Fibroblast of skin of abdomen (primary cell): Measurements from ENCODE around the gene GRAMD2A.
A peak's percentile ranks its signal among the peaks of the same experiment; 100 is the strongest.
"Not testable (repeated sequence)": the region's sequence is repeated elsewhere in the genome, so short reads cannot be mapped to it uniquely, and the experiment has no call there.

Source experiments
- DNase-seq: peaks from one replicate; pipeline ENCODE4 v3.0.0-alpha.2; 2013

The GRAMD2A gene

DNA sequence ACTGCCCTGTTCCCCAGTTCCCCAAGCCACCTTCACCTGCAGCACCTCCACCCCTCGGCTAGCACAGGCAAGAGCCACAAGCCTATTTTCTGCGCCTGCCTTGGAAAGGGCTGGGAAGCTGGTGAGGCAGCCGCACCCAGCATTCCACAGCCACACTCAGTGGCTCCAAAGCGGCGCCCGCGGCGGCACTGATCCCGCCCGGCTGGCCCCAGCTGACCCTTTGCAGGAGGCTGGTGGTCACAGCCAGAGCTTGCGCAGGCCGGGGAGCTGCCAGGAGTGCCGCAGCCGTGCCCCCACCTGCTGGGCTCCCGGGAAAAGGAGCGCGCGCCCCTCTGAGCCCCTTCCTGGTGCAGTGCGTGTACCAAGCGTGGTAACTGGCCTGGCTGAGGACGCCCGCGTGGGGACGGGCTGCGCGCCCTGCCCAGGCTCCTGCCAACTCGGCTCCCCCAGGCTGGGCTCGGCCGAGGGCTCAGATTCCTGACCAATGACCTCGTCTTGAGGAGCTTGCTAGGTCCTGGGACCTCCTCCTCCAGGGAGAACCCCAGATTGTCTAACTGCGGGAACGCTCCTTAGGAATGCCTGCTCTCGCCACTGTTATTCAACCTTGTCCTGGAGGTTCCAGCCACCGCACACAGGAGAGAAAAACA, 13.3 kb downstream of the GRAMD2A start:
- no peak for DNase-seq

DNA sequence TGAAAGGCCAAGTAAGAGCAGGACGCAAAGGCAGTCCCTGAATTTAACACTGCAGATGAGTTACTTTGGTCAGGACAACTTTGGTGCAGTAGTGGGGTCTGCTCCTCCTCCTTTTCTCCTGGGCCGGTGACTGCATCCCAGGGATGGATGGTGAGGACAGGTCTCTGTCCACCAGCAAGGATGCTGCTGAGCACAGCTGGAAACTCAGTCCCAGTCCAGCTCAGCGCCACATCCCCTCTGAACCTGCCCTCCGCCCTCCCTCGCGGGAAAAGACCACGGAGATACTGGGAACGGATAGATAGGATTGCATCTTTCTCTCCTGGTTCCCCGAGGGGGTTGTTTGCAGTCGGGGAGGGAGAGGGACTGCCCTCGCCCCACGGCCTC, 13.8 kb downstream of the GRAMD2A start:
- no peak for DNase-seq

DNA sequence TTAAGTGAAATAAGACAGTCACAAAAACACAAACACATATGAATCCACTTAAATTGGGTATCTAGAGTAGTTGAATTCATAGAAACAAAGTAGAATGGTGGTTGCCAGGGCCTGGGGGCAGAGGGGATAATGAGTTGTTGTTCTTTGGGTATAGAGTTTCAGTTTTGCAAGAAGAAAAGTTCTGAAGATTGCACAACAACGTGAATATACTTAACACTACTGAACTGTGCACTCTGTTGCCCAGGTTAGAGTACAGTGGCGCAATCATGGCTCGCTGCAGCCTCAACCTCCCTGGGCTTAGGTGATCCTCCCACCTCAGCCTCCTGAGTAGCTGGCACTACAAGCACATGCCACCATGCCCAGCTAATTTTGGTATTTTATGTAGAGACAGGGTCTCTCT, 14.9 kb downstream of the GRAMD2A start:
- no peak for DNase-seq

DNA sequence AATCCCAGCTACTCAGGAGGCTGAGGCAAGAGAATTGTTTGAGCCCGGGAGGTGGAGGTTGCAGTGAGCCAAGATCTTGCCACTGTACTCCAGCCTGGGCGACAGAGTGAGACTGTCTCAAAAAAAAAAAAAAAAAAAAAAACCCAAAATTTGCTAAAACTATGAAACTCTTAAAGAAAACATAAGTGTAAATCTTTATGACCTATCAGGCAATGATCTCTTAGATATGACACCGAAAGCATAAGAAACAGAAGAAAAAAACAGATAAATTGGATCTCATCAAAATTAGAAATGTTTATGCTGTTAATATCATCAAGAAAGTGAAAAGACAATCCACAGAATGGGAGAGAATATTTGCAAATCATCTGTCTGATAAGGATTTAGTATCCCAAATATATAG, 15.3 kb downstream of the GRAMD2A start:
- DNase-seq = no peak

DNA sequence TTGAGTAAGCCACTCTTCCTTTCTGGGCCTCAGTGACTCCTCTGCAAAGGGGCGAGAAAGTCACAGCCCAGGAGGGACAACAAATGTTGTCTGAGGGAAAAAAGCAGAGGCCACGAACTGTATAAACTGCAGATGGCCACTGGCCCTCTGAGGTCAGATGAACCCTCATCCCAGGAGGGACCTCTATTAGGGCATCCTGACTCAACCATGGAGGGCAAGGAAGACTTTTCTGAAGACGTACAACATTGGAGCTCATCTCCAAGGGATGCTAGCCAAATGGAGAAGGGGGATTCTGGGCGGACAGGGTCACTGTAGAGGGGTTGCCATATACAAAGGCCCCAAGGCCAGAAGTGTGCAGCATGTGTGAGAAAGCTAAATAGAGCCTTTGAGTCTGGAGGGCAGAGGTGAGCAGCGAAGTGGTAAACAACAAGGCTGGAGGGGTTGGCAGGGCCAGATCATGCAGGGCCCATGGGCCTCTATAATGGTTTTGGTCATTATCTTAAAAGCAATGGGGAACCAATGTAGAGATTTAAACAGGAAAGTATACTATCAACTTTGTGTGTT, 16.7 kb downstream of the GRAMD2A start:
- no peak for DNase-seq

DNA sequence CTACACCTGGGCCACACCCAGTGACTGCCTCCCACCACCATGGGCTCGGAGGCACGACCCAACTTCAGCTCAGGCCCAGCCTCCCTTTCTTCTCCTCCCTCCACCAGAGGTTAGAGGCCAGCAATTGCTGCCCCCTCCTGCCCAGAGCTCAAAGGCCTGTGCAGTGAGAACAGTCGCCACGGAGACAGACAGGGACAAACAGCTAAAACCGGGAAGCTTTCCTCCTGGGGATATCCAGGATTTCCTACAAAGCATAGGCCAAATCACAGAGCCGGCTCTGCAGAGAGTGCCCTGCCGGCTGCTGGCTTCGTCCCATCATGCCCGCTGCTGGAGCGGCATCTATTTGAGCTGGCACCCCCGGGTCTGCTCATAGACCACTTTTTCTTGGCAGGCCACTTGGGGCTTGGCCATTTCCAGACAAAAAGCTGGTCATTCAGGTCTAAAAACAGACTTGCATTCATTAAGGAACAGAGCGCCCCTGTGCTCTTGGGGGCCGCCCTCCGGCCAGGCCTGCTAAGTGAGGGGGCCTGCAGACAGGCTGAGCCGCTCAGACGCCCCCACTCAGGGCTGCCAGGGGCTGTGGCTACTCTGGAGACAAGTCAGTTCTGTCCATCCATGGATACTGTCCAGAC, 17.5 kb downstream of the GRAMD2A start:
- no peak for DNase-seq

DNA sequence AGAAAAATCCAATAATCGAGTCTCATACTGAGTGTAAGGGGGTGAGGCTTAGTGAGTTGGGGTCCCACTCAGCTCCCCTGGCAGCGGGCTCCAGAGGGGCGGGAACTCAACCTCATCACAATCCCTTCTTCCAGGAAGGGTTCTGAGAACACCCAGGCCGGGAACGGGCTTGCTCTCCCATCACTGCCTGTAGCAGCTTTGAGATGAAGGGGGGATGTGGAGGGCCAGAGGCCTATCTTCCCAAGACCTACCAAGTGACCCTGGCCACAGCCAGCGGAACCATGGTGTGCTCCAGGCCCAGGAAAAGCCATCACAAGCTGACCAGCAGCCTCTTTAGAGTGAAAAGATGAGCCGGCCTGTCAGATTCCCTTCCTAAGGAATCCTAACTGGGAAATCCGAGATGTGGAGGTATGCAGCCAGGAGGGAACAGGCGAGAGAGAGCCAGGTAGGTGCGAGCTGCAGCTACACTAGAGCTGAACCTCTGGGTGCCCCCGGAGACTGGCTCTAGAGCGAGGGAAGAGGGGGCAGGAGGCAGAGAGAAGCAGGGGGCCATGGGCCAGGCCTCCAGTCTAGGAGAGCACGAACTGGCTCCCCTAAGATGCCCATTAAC, 18.5 kb downstream of the GRAMD2A start:
- DNase-seq = no peak

DNA sequence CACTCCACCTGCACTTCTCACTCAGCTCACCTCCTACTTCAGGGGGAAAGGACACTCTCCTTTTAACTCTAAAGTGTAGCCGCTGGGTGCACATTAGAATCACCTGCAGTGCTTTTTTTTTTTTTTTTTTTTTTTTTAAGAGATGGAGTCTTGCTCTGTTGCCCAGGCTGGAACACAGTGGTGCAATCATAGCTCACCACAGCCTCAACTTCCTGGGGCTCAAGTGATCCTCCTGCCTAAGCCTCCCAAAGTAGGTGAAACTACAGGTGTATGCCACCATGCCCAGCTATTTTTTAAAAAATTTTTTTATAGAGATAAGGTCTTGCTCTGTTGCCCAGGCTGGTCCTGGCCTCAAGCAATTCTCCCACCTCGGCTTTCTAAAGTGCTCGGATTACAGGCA, 20.8 kb downstream of the GRAMD2A start:
- DNase-seq = no peak

DNA sequence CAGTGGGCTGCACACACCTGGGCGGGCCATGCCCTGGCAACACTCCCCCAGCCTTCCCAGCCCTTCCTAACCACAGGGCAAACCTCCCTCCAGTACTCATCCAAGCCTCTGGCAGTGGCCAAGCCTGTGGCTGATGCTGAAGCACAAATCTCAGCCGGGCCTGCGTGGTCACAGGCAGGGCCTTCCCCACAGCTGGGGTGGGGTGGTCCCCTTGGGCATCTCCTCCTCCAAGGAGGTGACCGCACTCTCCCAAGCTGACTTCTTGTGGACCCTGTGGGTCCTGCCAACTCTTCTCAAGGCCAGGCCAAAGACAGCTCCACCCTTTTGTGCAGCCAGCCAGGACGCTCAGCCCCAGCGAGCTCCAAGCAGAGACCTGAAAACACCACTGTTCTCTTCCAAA, 21.4 kb downstream of the GRAMD2A start:
- DNase-seq = no peak

DNA sequence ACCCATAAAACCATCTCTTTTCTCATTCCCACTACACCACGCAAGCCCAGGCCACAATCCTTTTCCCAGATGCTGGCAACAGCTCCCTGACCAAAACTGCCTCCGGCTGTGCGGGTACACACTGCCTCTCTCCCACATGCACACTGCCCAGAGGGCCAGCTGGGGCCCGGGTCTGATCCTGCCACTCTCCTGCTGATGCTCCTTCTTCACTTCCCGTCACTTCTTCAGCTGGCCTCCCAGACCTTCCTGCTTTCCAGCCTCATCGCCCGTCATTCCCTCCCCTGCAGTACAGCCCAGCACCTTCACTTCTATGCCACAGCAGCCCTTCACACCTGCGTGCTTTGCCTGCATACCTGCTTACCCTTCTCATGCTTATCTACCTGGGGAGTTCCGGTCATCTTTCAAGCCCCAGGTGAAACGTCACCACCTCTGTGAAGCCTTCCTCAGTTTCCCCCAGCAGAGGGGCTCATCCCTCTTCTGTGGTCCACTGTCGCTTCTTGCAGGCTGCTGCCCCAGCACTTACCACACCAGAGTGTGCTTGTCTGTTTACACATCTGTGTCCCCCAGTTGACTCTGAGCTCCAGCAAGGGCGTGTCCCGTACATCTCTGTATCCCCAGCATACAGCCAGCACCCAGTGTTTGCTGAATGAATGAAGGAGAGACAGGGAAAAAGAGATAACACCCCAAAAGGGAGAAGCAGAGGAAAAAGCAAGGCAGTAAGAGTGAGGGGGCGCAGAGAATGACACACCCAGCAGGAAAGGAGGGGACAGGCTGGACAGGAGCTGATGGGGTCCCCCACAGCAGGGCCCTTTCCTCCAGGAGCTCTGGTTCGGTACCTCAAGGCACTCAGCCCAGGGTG, 22.2 kb downstream of the GRAMD2A start:
- DNase-seq = no peak

DNA sequence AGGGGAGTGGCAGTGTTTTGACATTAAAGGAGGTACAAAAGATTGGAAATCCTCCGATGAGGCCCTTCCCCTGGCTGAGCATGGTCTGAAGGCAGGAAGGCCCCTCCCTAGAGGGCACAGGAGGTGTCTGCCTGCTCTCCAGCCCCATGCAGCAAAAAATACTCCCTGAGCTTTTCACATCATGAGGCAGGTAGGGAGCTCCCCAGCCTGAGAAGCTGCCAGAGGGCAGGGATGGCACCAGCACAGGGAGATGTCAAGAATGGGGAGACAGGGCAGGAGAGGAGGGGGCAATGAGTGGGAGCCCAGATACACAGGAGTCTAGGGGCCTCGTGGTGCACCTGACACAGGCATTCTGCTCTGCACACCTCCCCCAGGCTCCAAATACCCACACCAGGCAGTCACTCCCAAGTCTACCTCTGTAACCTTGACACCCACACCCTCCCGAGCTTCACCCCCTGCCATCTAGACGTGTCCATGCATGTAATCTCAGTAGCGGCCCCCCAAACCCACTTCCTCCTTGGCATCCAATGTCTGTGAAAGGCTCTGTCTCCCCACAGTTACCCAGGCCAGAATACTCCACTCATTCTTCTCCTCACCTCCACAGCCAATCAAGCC, 22.9 kb downstream of the GRAMD2A start:
- DNase-seq = no peak

DNA sequence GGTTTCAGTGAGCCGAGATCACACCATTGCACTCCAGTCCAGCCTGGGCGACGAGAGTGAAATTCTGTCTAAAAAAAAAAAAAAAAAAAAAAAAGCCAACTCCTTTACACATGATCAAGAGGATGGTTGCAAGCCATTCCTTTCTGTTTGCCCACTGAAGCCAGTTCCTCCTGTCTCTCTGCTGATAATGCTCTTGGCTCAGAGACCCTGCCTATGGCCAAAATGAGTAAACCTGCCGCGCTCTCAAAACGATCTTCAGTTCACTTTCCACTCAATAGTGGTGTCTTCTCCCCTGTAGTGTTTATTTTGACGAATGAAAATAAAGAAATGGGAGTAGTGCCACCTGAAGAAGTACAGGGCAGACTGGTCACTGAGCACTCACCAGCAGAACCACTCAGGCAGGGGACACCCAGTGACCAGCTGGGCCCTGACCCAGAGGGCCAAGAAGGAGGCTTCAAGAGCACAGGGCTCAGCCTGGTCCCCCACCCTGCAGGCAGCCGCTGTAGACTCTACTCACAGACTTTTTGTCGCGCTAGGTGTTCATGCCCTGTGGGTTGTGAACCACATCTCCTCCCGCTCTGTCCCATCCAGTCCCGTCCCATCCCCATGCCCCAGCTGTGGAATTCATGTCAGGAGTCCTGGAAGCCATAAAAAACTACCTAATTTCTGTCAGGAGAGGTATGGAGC, 23.6 kb downstream of the GRAMD2A start:
- no peak for DNase-seq

DNA sequence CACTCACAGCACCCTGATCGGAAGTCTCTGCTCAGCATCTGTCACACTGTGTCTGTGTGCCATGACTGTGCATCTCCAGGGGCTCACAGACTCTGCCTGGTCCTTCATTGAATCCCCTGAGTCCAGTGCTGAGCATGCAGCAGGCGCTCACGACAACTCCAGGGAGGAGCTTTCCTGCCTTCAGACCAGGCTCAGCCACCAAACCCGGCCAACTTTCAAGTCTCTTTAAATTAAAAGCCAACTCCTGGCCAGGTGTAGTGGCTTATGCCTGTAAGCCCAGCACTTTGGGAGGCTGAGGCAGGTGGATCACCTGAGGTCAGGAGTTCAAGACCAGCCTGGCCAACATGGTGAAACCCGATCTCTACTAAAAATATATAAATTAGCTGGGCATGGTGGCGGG, 24.2 kb downstream of the GRAMD2A start:
- no peak for DNase-seq

DNA sequence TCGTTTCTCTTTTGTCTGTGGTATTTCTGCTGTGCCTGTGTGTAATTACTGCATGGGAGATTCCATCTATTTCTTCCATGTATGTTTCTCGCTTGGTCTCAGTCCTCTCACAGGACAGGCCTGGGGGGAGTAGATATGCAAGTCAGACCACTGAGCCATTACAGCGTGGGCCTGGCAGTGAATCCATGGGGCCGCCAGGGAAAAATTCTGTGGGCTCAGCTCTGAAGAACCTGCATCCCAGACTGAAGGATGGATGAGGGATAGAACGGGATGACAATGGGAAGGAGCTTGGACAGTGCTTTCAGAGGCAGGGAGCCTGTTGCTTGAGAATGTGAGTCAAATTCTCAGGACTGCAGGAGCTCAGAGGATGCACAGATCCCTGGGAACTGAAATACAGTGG, 24.8 kb downstream of the GRAMD2A start:
- DNase-seq = no peak

DNA sequence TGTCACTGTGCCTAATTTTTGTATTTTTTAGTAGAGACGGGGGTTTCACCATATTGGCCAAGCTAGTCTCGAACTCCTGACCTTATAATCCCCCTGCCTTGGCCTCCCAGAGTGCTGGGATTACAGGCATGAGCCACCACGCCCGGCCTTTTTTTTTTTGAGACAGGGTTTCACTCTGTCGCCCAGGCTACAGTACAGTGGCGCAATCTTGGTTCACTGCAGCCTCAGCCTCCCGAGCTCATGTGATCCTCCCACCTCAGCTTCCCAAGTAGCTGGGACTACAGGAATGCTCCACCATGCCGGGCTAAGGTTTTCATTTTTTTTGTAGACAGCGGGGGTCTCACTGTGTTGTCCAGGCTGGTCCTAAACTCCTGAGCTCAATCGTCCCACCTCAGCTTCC, 25.6 kb downstream of the GRAMD2A start:
- DNase-seq = not testable (repeated sequence)

DNA sequence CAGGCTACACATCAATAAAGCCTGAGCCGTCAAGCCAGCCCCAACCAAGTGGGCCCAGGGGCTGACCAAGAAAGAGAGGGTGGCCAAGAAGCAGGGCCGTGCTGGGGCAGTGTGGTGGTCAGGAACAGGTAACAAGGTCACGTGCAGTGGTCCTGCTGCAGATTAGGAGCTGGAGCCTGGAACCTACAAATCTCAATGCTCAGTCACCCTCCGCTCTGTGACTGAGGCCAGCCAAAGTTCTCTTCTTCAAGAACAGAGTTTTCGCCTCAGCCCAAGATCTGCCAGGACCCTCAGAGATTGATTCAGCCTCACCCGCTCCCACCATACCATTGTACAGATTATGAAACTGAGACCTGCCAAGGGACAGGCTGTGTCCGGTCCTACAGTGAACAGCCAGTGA, 26.9 kb downstream of the GRAMD2A start:
- no peak for DNase-seq

DNA sequence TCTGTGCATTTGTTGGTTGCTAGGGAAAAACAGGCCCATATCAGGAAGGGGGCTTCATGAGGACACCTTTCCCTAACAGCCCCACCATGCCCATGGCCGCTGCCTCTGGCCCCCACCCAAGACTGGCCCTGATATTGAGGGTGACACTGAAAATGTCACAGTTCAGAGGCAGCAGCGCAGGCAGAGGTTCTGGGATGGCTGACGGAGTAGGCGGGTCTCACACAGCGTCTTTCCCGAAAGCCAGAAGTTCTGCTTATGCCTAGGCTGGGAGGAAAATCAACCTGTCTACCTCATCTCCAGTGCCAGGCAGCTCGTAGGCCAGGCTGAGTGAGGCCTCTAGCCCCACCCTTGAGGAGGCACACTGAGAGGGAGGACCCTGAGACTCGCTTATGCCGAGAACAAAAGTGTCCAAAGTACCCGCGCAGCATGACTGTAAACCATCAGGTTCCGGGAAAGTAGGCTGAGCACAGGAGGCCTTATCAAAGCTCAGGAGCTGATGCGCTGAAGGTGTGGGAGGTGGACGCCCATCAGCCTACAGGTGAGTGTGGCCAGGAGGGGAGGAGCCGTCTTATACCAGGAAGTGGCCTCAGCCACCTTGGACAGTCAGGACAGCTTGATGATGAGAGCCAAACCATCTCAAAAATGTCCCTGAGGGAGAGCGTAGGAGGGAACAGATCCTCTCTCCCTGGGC, 27.5 kb downstream of the GRAMD2A start:
- no peak for DNase-seq

DNA sequence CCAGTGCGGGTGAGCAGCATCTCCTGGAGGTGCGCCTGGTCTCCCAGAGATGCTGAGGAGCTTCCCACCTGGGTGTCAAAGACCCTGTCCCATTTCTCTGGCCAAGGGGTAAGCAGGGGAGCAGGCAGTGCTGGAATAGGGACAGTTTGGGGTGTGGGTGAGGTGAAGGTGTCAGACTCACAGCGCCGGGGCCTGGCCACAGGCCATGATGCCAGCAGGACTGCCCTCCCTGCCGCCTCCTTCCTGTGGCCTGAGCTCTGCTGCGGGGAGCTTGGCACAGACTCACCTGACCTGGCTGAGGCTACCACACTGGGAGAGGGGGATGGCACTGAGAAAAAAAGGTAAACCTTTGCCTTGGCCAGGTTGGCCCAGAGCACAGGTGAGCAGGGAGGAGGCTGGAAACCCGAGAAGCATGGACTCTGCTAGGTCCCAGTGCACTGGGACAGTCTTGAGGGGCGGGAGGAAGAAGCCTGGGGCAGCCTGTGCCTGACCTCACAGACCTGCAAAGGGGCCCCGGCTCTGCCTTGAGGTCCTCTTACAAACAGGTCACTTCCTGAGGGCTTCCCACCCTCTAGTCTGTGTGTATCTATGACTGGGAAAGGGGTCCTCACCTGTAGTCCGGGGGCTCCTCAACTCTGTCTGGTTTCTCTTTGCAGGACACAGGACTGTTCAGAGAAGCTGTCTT, 28.2 kb downstream of the GRAMD2A start:
- no peak for DNase-seq

DNA sequence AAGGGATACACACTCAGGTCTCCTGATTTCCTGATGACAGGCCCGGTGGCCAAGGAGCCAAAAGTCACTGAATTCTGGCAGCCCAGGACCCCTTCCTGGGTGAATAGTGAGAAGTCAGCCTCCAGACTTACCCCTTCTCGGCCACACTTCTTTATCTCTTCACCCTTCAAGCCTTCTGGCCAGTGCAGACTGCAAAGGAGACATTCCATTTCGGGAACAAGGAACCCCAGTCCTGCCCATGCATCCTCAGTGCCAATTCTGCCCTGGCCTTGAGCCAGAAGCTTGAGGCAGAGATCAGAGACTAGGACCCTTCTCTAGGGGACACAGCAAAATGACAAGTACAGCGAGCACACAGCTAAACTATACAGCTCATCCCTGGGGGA, 28.8 kb downstream of the GRAMD2A start:
- DNase-seq = no peak

DNA sequence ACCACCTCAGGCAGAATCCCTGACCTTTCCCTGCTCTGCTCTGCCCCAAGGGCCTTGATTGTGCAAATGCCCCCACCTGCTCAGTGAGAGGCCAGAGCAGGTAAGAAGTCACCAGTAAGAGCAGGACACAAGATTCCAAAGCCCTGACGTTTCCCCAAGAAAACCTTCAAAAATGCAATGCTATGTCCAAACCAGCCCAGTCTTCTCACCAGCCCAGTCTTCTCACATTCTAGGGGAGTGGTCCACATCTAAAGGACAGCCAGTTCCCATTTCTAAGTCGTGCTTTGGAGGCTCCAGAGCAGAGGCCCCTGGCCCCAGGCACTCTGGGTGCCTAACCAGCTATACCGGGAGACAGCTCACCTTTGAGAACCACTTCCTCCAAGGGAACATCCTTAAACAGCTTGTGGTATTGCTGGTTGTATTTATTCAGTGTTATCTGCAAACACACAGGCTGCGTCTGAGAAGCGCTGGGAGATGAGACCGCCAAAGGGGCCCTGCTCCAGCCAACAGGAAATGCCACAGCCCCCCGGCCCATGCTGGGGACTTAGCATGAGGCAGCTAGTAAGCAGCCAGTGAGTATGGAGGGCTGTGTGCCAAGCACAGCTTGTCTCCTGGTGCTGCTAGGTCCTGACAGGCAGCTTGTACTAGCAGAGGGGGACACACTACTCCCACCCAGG, 29.3 kb downstream of the GRAMD2A start:
- peak; percentile 49 for DNase-seq
